K562 (cell line): Measurements from ENCODE around the gene ASB6. TPM values are rescaled to one million over a fixed set of nuclear protein-coding genes. Genes with fewer than 3 reads are reported as not detected.
A peak's percentile ranks its signal among the peaks of the same experiment; 100 is the strongest.

Experiments used
- CBFA2T2 ChIP-seq: fragments of 450-650 bp; conservative IDR thresholded peaks from 2 replicates; pipeline ENCODE4 v1.6.1; 2017; ENCODE audit warnings: mild to moderate bottlenecking
- CBX1 ChIP-seq: sonication (generic); IDR thresholded peaks from 2 replicates; pipeline ENCODE4 v1.6.1; 2016; ENCODE audit warnings: antibody characterized with exemption, low read depth, mild to moderate bottlenecking
- ETS2 ChIP-seq: IDR thresholded peaks from 2 replicates; pipeline ENCODE4 v1.6.1; 2016; ENCODE audit warnings: borderline replicate concordance, missing genetic modification characterization, mild to moderate bottlenecking, moderate library complexity, missing compliant biosample characterization; ENCODE audit not compliant: poor library complexity, severe bottlenecking
- ETV5 ChIP-seq: sonication (generic); formaldehyde crosslinking; IDR thresholded peaks from 2 replicates; pipeline ENCODE4 v1.4.0; 2020; ENCODE audit warnings: low read depth, mild to moderate bottlenecking, missing genetic modification reagents
- FOS ChIP-seq: IDR thresholded peaks from 3 replicates; pipeline ENCODE4 v1.6.1; 2011; ENCODE audit not compliant: insufficient read length; ENCODE audit errors: extremely low read depth
- GTF2E2 ChIP-seq: fragments of 200-800 bp; sonication (Bioruptor generic); IDR thresholded peaks from 2 replicates; pipeline ENCODE4 v1.6.1; 2016; ENCODE audit warnings: missing genetic modification characterization, missing compliant biosample characterization
- HDGF ChIP-seq: fragments of 450-650 bp; IDR thresholded peaks from 2 replicates; pipeline ENCODE4 v1.6.1; 2016
- HLTF ChIP-seq: fragments of 450-650 bp; IDR thresholded peaks from 2 replicates; pipeline ENCODE4 v1.6.1; 2016
- HMG20B ChIP-seq: fragments of 250-450 bp; sonication (Bioruptor Pico); IDR thresholded peaks from 2 replicates; pipeline ENCODE4 v1.5.0; 2021; ENCODE audit warnings: mild to moderate bottlenecking
- JUND ChIP-seq, 2 experiments: IDR thresholded peaks; 2 replicates in 1 of 2; 3 replicates in 1 of 2; pipeline ENCODE4 v1.6.1; 2011; ENCODE audit warnings: borderline replicate concordance in 2 of 2, low read depth in 2 of 2, low read length in 2 of 2, improper control_type of control experiment in 1 of 2, missing biosample characterization in 1 of 2, missing genetic modification characterization in 1 of 2, missing genetic modification reagents in 1 of 2
- KDM1A ChIP-seq, 2 experiments: fragments of 450-650 bp; IDR thresholded peaks; 2 replicates each; pipeline ENCODE4 v1.6.1; 2016; ENCODE audit warnings: mild to moderate bottlenecking in 2 of 2
- NR2F6 ChIP-seq: fragments of 450-650 bp; formaldehyde crosslinking; IDR thresholded peaks from 2 replicates; pipeline ENCODE4 v1.4.0; 2020; ENCODE audit warnings: mild to moderate bottlenecking
- RAD51 ChIP-seq: fragments of 450-650 bp; IDR thresholded peaks from 2 replicates; pipeline ENCODE4 v1.7.1; 2016; ENCODE audit warnings: low read depth, mild to moderate bottlenecking, borderline replicate concordance
- SMAD4 ChIP-seq: fragments of 250-450 bp; sonication (Bioruptor Pico); conservative IDR thresholded peaks from 2 replicates; pipeline ENCODE4 v1.8.0; 2021; ENCODE audit warnings: inconsistent platforms, mild to moderate bottlenecking, moderate library complexity
- ZNF253 ChIP-seq: fragments of 250-450 bp; sonication (Bioruptor Pico); conservative IDR thresholded peaks from 2 replicates; pipeline ENCODE4 v1.6.1; 2021; ENCODE audit warnings: mild to moderate bottlenecking
- ZNF830 ChIP-seq: fragments of 250-450 bp; sonication (Bioruptor Pico); IDR thresholded peaks from 2 replicates; pipeline ENCODE4 v1.5.0; 2021; ENCODE audit warnings: mild to moderate bottlenecking
- polyA plus RNA-seq, 8 experiments: library from polyadenylated mRNA; depleted of rRNA in 4 of 8; stranded (reverse) in 5 of 8; unstranded in 3 of 8; fragments of >200 nt; fragmentation: Nextera tagmentation in 2 of 8; fragmentation: Illumina TruSeq in 1 of 8; extraction: Ambion mirVana in 2 of 8; extraction: Trizol in 1 of 8; gene quantifications; 2 replicates each; pipeline versions ENCODE4 v1.2.1 to v1.2.3, GENCODE V29; 2011 to 2014; ENCODE audit warnings: inconsistent platforms in 1 of 8, missing spikeins in 1 of 8
- total RNA-seq, 7 experiments: library from RNA; depleted of rRNA in 6 of 7; stranded (reverse); fragments of >200 nt in 6 of 7; fragmentation: Illumina TruSeq in 2 of 7; extraction: Trizol in 2 of 7; gene quantifications; 2 replicates each; pipeline versions ENCODE4 v1.2.1 to v1.2.3, GENCODE V29; 2011 to 2021; ENCODE audit warnings: low replicate concordance in 1 of 7
- TF ChIP-seq, protein P1 (sequence below): fragments of 250-450 bp; sonication (Bioruptor Pico); IDR thresholded peaks from 2 replicates; pipeline ENCODE4 v1.5.0; 2020; ENCODE audit warnings: mild to moderate bottlenecking
- TF ChIP-seq, protein P2 (sequence below): fragments of 450-650 bp; conservative IDR thresholded peaks from 2 replicates; pipeline ENCODE4 v1.6.1; 2016; ENCODE audit warnings: missing genetic modification characterization, low read depth, mild to moderate bottlenecking, missing compliant biosample characterization, moderate library complexity
- TF ChIP-seq, protein P3 (sequence below): sonication (generic); formaldehyde crosslinking; IDR thresholded peaks from 2 replicates; pipeline ENCODE4 v1.8.1; 2022; ENCODE audit warnings: missing genetic modification reagents
- TF ChIP-seq, protein P4 (sequence below): fragments of 450-650 bp; IDR thresholded peaks from 2 replicates; pipeline ENCODE4 v1.7.0; 2016; ENCODE audit warnings: borderline replicate concordance
- TF ChIP-seq, protein P5 (sequence below): fragments of 450-650 bp; IDR thresholded peaks from 2 replicates; pipeline ENCODE4 v1.6.1; 2018; ENCODE audit warnings: mild to moderate bottlenecking, low read depth; ENCODE audit not compliant: partially characterized antibody

The ASB6 gene
- total and polyA plus RNA-seq, 9 of the 15 experiments (the other 6 are each of a cell fraction or from before 2014, with no cell fraction given): 0.92 to 17.8 (median 11.3) TPM

DNA sequence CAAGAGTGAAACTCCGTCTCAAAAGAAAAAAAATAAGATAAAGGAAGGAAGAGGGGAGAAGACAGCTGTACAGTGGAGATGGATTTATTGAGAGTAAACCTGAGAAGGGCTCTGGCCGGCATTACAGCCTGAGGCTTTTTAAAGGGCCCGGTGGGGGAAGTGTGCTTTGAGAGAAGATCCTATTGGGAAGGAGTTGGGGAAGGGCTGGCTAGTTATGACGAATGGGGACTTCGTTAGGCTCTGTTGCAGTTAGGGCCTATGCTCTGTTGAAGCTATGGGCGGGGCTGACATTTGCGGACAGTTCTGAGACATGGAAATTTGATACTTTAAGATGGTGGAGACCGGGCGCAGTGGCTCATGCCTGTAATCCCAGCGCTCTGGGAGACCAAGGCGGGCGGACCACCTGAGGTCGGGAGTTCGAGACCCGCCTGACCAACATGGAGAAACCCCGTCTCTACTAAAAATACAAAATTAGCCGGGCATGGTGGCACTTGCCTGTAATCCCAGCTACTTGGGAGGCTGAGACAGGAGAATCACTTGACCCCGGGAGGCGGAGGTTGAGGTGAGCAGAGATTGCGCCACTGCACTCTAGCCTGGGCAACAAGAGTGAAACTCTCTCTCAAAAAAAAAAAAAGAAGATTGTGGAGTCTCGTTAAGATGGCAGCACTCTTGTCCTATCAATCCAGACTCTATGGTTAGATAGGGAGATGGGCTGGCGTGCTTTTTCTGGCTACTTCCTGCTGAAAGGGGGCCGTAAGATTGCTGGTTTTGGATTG is 54.3 kb downstream of the ASB6 start (continued):
- TF ChIP-seq, protein P1, sequence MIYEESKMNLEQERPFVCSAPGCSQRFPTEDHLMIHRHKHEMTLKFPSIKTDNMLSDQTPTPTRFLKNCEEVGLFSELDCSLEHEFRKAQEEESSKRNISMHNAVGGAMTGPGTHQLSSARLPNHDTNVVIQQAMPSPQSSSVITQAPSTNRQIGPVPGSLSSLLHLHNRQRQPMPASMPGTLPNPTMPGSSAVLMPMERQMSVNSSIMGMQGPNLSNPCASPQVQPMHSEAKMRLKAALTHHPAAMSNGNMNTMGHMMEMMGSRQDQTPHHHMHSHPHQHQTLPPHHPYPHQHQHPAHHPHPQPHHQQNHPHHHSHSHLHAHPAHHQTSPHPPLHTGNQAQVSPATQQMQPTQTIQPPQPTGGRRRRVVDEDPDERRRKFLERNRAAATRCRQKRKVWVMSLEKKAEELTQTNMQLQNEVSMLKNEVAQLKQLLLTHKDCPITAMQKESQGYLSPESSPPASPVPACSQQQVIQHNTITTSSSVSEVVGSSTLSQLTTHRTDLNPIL: 0 out of 2 replicates have a peak, but pooled peaks have one; percentile 30
- TF ChIP-seq, protein P2, sequence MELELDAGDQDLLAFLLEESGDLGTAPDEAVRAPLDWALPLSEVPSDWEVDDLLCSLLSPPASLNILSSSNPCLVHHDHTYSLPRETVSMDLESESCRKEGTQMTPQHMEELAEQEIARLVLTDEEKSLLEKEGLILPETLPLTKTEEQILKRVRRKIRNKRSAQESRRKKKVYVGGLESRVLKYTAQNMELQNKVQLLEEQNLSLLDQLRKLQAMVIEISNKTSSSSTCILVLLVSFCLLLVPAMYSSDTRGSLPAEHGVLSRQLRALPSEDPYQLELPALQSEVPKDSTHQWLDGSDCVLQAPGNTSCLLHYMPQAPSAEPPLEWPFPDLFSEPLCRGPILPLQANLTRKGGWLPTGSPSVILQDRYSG (tag): peak; percentile 96
- TF ChIP-seq ETS2 (tag) (no peak), HDGF (no peak), RAD51 (no peak), CBFA2T2 (no peak), ZNF253 (CRISPR knock-in tag) (no peak), NR2F6 (CRISPR knock-in tag) (no peak), HLTF (no peak; the same call in 1 of the 2 replicates), JUND (IDR thresholded peaks at IDR 0.05; ENCODE audit: borderline replicate concordance, low read depth, low read length) (peak; percentile 11; the same call in 1 of the 2 replicates), JUND (tag; IDR thresholded peaks at IDR 0.05; ENCODE audit: borderline replicate concordance, low read depth, low read length) (peak; percentile 48; the same call in 2 of the 3 replicates), ETV5 (CRISPR knock-in tag) (no peak), CBX1 (no peak), GTF2E2 (peak; percentile 82), SMAD4 (CRISPR knock-in tag) (peak; percentile 88), ZNF830 (CRISPR knock-in tag) (no peak), FOS (no peak), HMG20B (CRISPR knock-in tag) (no peak), KDM1A (IDR thresholded peaks at IDR 0.05) (peak; percentile 53 to 79; a peak in 3 of 4 replicates)
- TF ChIP-seq, protein P3, sequence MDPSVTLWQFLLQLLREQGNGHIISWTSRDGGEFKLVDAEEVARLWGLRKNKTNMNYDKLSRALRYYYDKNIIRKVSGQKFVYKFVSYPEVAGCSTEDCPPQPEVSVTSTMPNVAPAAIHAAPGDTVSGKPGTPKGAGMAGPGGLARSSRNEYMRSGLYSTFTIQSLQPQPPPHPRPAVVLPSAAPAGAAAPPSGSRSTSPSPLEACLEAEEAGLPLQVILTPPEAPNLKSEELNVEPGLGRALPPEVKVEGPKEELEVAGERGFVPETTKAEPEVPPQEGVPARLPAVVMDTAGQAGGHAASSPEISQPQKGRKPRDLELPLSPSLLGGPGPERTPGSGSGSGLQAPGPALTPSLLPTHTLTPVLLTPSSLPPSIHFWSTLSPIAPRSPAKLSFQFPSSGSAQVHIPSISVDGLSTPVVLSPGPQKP (CRISPR knock-in tag): no peak
- TF ChIP-seq, protein P4, sequence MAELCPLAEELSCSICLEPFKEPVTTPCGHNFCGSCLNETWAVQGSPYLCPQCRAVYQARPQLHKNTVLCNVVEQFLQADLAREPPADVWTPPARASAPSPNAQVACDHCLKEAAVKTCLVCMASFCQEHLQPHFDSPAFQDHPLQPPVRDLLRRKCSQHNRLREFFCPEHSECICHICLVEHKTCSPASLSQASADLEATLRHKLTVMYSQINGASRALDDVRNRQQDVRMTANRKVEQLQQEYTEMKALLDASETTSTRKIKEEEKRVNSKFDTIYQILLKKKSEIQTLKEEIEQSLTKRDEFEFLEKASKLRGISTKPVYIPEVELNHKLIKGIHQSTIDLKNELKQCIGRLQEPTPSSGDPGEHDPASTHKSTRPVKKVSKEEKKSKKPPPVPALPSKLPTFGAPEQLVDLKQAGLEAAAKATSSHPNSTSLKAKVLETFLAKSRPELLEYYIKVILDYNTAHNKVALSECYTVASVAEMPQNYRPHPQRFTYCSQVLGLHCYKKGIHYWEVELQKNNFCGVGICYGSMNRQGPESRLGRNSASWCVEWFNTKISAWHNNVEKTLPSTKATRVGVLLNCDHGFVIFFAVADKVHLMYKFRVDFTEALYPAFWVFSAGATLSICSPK: no peak
- TF ChIP-seq, protein P5, sequence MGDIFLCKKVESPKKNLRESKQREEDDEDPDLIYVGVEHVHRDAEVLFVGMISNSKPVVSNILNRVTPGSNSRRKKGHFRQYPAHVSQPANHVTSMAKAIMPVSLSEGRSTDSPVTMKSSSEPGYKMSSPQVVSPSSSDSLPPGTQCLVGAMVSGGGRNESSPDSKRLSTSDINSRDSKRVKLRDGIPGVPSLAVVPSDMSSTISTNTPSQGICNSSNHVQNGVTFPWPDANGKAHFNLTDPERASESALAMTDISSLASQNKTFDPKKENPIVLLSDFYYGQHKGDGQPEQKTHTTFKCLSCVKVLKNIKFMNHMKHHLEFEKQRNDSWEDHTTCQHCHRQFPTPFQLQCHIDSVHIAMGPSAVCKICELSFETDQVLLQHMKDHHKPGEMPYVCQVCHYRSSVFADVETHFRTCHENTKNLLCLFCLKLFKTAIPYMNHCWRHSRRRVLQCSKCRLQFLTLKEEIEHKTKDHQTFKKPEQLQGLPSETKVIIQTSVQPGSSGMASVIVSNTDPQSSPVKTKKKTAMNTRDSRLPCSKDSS: no peak
